GM13977 (cell line): ENCODE data around the gene OVCH2.

Source experiments
- DNase-seq: peaks from one replicate; pipeline ENCODE4 v3.0.0; 2012; ENCODE audit warnings: low spot score
- in situ Hi-C: fragments of 300-500 bp; cut with MboI; formaldehyde crosslinking; loops from one replicate; pipeline ENCODE4 v1.12.0; 2022; ENCODE audit warnings: low sequenced_read_pairs, low pct_unique_long_range_greater_than_20kb, mixed read lengths, inconsistent platforms; ENCODE audit not compliant: unreplicated experiment
- TF ChIP-seq, protein P1 (sequence below): IDR thresholded peaks from 2 replicates; pipeline ENCODE4 v1.5.1; 2012; ENCODE audit warnings: mild to moderate bottlenecking, control low read depth; ENCODE audit not compliant: insufficient read depth; ENCODE audit errors: extremely low read depth, missing control alignments

OVCH2 gene

DNA sequence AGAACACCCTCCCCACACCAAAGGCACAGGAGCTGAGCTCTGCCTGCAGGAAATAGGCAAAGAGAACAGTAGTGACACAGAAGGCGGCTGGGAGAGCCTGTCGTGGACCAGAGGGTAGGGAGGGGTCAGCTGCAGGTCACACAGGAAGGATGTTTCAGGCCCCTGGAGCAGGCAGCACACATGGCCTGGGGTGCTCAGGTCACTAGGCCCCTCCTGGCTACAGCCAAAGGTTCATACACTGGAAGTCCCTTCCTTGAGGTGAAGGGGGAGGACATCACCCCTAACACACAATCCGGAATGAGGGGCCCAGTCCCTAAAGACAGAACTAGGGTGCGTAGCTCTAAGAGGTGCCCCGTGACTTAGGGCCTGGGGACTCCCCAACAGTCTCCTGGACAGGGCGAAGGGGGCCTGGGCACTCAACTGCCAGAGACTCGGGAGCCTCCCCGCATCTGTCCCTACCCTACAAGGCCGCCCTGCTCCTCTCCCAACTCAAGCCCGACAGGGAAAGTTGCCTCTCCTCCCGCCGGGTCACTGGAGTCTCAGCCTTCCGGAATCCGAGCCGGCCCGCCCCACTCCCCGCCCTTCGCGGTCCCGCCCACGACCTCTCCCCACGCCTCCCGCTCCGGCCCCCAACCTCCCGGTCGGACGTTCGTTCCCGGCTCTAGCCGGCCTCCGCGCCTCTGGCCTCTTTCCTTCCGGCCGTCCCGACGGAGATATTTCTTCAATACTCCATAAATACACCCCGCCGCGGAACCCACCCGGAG, 33.1 kb downstream of the OVCH2 start, which contains the start of gene CYB5R2:
TSS of gene CYB5R2 (minus strand) at position 541 of the 764 bp plus-strand sequence. CDS start 675 bp downstream, outside the sequence.
- in situ Hi-C loops = no loop called here
- TF ChIP-seq, protein P1, sequence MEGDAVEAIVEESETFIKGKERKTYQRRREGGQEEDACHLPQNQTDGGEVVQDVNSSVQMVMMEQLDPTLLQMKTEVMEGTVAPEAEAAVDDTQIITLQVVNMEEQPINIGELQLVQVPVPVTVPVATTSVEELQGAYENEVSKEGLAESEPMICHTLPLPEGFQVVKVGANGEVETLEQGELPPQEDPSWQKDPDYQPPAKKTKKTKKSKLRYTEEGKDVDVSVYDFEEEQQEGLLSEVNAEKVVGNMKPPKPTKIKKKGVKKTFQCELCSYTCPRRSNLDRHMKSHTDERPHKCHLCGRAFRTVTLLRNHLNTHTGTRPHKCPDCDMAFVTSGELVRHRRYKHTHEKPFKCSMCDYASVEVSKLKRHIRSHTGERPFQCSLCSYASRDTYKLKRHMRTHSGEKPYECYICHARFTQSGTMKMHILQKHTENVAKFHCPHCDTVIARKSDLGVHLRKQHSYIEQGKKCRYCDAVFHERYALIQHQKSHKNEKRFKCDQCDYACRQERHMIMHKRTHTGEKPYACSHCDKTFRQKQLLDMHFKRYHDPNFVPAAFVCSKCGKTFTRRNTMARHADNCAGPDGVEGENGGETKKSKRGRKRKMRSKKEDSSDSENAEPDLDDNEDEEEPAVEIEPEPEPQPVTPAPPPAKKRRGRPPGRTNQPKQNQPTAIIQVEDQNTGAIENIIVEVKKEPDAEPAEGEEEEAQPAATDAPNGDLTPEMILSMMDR = no peak
- DNase-seq = peak; percentile 53

DNA sequence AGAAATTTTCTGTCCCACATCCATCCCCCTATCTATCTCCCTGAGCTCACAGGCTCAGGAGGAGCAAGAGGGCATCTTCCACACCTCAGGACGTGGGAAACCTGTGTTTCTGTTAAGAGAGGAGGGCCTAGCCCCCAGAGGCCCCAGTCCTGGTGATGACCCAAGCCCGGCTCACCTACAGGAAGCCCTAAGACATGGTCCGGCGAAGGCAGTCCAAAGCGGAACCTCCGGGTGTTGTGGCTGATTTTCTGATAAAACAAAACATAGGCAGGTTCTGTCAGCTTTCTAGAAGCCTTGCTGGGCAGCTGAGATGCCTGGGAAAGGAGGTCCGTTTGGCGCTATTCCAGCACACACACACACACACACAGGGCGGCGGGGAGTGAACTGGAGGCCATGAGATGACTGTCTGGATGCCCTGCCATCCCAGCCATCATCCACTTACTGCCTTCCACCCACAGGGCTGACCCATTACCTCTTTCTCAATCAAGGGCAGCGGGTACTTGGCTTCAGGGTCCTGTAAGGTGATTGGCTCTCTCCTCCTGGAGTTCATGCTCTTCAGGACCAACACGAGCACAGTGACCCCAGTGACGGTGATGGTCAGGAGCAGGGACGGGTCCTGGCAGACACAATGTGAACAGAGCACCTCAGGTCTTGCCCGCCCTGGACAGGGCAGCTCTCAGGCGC, 33.9 kb downstream of the OVCH2 start:
- TF ChIP-seq, protein P1 = no peak
- in situ Hi-C loops = no loop called here
- peak; percentile 30 for DNase-seq

DNA sequence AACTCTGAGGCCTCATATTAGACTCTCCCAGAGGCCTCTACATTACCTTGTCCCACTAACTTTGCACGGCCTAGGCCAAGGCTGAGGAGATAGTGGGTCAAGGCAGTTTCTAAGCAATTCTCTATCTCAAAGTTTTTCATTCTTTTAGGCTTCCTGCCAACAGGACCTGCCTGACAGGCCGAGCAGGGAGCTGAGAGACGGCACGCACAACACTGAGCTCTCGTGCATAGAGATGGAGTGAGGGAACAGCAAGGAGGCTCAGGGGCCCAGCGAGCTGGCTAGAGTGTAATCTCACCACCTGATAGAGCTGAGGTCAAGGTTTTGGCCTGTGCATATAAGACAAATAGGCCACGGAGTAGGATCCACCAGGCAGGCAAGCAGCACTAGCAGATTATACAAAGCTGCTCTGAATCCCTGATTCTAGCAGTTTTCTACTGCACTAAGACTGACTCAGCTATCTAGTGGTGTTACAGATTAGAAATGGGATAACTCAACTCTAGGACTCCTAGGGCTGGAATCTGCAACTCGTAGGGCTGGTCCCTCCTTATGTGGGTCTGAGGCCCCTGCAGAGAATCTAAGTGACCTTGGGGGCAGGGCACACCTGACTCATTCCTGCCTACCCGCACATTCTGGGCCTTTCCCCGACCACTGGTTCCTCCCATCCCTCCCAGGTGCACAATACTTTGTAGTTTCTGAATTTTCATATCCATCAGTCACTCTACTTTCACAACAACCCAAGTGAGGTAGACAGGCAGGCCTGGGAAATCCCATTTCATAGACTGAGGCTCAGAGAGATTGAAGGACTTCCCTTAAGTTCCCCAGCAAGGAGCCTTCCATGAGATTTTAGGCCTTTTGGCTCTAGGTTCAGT, 34.7 kb downstream of the OVCH2 start:
- in situ Hi-C loops = no loop called here
- peak; percentile 77 for DNase-seq
- TF ChIP-seq, protein P1 = no peak

DNA sequence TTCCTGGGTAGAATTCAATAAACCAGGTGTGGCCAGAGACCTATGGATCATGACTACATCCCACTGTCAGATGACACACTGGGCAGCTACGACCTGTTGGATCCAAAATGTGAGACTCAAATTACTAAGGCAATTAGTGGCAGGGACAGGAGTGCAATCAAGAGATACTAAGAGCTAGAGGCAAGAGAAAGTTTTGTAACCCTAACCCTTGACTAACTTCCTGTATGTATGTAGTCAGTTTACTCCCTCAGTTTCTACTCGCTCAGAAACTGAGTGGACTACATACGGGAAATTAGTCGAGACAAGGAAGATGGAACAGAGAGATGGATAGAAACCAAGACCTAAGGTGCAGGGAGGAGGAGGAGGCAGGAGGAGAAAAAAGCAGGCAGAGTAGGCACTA, 35.6 kb downstream of the OVCH2 start:
- in situ Hi-C loops = no loop called here
- DNase-seq = no peak
- TF ChIP-seq, protein P1 = no peak

DNA sequence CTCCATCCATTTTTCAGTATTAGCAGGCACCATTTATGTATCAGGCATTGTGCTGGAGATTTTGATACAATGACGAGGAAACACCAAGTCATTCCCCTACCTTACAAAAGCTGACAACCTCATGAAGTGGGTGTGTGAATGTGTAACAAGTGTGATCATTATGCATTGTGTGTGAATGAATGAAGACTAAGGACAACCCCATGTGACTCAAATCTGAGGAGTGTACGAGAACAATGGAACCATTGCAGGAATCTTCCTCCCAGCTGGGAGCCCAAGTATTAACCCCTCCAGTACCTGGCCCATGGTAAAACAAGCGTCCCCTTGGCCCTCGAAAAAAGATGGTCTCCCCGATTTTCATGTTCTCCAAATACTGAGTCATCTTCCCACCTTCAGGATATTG, 37.4 kb downstream of the OVCH2 start:
- in situ Hi-C loops = no loop called here
- no peak for DNase-seq
- TF ChIP-seq, protein P1 = no peak

DNA sequence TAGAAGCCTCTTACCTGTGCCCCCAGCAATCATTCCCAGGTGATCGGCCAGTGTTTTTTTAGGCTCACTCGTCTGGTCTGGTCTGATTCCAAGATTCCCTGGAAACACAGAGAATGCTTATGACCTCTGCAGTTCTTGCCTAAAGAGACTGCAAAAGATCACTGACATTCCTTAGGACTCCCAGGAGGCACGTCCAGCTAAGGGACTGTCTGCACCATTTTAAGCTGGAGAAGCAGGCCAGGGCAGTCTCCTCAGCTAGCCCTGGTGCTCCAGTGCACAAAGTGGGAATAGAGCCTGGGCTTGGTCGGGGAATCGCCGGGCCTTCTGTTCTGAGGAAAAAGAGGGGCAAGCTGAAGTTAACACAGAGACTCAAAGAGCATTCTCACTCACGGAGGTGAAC, 37.8 kb downstream of the OVCH2 start:
- no peak for DNase-seq
- TF ChIP-seq, protein P1 = no peak
- in situ Hi-C loops = no loop called here
